GM12878 (cell line): ENCODE data around the gene RBPJL. TPM values are rescaled to one million over a fixed set of nuclear protein-coding genes. Genes with fewer than 3 reads are reported as not detected.

ENCODE experiments used
- ATAC-seq: fragments of 200-7000 bp; cut with Tn5 transposase; 3 replicates; pipeline ENCODE4 v1.9.1; 2020; ENCODE audit warnings: mild to moderate bottlenecking, moderate library complexity
- BruUV-seq: library from RNA; stranded (reverse); fragments of 400-500 nt; replicated peaks from 2 replicates; lab custom pipeline; 2021; lab: Mats Ljungman, UMichigan
- CTCF ChIA-PET: fragments of 300-600 bp; sonication (Branson Sonifier 250); formaldehyde crosslinking; extraction: SDS; loops from one replicate; lab custom pipeline; 2021; ENCODE audit warnings: inconsistent platforms; lab: Yijun Ruan, JAX
- POLR2A ChIA-PET: fragments of 350-600 bp; formaldehyde crosslinking; extraction: SDS; loops from one replicate; lab custom pipeline; 2021; ENCODE audit warnings: inconsistent platforms; lab: Charles Lee
- RAD21 ChIA-PET: fragments of 300-600 bp; sonication (Branson Sonifier 250); formaldehyde crosslinking; loops from one replicate; lab custom pipeline; 2023; ENCODE audit warnings: antibody characterized with exemption; ENCODE audit not compliant: unreplicated experiment; lab: Charles Lee
- SMC1A ChIA-PET: fragments of 300-600 bp; sonication (Branson Sonifier 250); formaldehyde crosslinking; loops from one replicate; lab custom pipeline; 2023; ENCODE audit not compliant: unreplicated experiment, uncharacterized antibody; lab: Charles Lee
- DNase-seq: peaks from one replicate; pipeline ENCODE4 v3.0.0-alpha.2; 2011; ENCODE audit warnings: low read depth, low spot score
- FAIRE-seq: peaks from 3 replicates; lab custom pipeline; 2011; peaks lifted over from hg19 to GRCh38; lab: Jason Lieb, UNC
- H2AFZ ChIP-seq: 2 replicates; pipeline ENCODE4 v1.6.0; 2011; ENCODE audit warnings: low read depth, low read length, control low read depth; ENCODE audit not compliant: control insufficient read depth
- H3K27ac ChIP-seq: 2 replicates; pipeline ENCODE4 v1.5.1; 2011; ENCODE audit warnings: control low read depth; ENCODE audit not compliant: control insufficient read depth, insufficient read depth
- H3K27me3 ChIP-seq, 2 experiments: replicated peaks in 1 of 2; 2 replicates each; pipeline versions ENCODE4 v1.6.0 to v1.6.1; 2011; ENCODE audit warnings: low read length in 1 of 2; ENCODE audit not compliant: control insufficient read depth in 2 of 2, insufficient read depth in 2 of 2
- H3K36me3 ChIP-seq, 2 experiments: 2 replicates each; pipeline ENCODE4 v1.5.1; 2011; ENCODE audit warnings: low read length in 1 of 2; ENCODE audit not compliant: control insufficient read depth in 2 of 2, insufficient read depth in 2 of 2
- H3K4me1 ChIP-seq: 2 replicates; pipeline ENCODE4 v1.6.1; 2011; ENCODE audit warnings: mild to moderate bottlenecking, low read length, moderate library complexity, mixed read lengths; ENCODE audit not compliant: control insufficient read depth, insufficient read depth
- H3K4me2 ChIP-seq: 2 replicates; pipeline ENCODE4 v1.6.0; 2011; ENCODE audit warnings: control low read depth; ENCODE audit not compliant: control insufficient read depth, insufficient read depth
- H3K4me3 ChIP-seq: fragments of 200-600 bp; sonication (generic); 2 replicates; pipeline ENCODE4 v1.5.1; 2016
- H3K79me2 ChIP-seq: 2 replicates; pipeline ENCODE4 v1.6.0; 2011; ENCODE audit warnings: low read length; ENCODE audit not compliant: control insufficient read depth, insufficient read depth
- H3K9ac ChIP-seq: 2 replicates; pipeline ENCODE4 v1.8.0; 2011; ENCODE audit warnings: low read length, control low read depth, mixed read lengths; ENCODE audit not compliant: control insufficient read depth, insufficient read depth
- H3K9me3 ChIP-seq: replicated peaks from 3 replicates; pipeline ENCODE4 v1.5.1; 2011; ENCODE audit warnings: mild to moderate bottlenecking, low read length; ENCODE audit not compliant: control insufficient read depth, insufficient read depth
- H4K20me1 ChIP-seq: 2 replicates; pipeline ENCODE4 v1.6.0; 2011; ENCODE audit not compliant: control insufficient read depth, insufficient read depth
- EGR1 ChIP-seq, 2 experiments: IDR thresholded peaks; 1 replicate in 1 of 2; 2 replicates in 1 of 2; pipeline ENCODE4 v1.6.1; 2011 to 2012; ENCODE audit warnings: low read depth in 2 of 2, low read length in 2 of 2, borderline replicate concordance in 1 of 2, mild to moderate bottlenecking in 1 of 2, moderate library complexity in 1 of 2
- EP300 ChIP-seq, 2 experiments: fragments of 150-350 bp in 1 of 2; IDR thresholded peaks; 2 replicates each; pipeline ENCODE4 v1.6.1; 2011 to 2012; ENCODE audit warnings: low read depth in 2 of 2, low read length in 2 of 2, borderline replicate concordance in 1 of 2, improper control_type of control experiment in 1 of 2, inconsistent platforms in 1 of 2; ENCODE audit not compliant: control insufficient read depth in 1 of 2
- HCFC1 ChIP-seq: fragments of 150-350 bp; IDR thresholded peaks from 2 replicates; pipeline ENCODE4 v1.6.1; 2014; ENCODE audit warnings: low read length
- HDGF ChIP-seq: fragments of 450-650 bp; IDR thresholded peaks from 2 replicates; pipeline ENCODE4 v1.6.1; 2016; ENCODE audit warnings: antibody characterized with exemption
- MEF2B ChIP-seq: fragments of 450-650 bp; IDR thresholded peaks from 2 replicates; pipeline ENCODE4 v1.6.1; 2018; ENCODE audit warnings: mild to moderate bottlenecking, moderate library complexity; ENCODE audit not compliant: partially characterized antibody, poor library complexity, severe bottlenecking
- MTA3 ChIP-seq: IDR thresholded peaks from 2 replicates; pipeline ENCODE4 v1.6.1; 2012; ENCODE audit warnings: low read length, inconsistent platforms, borderline replicate concordance
- MXI1 ChIP-seq: fragments of 150-350 bp; IDR thresholded peaks from 2 replicates; pipeline ENCODE4 v1.6.1; 2011; ENCODE audit warnings: low read depth, mild to moderate bottlenecking, inconsistent platforms, low read length, improper control_type of control experiment
- NFYA ChIP-seq: IDR thresholded peaks from 2 replicates; pipeline ENCODE4 v1.6.1; 2011; ENCODE audit warnings: low read depth, mild to moderate bottlenecking, low read length, improper control_type of control experiment, borderline replicate concordance
- NR2C2 ChIP-seq: IDR thresholded peaks from 2 replicates; pipeline ENCODE4 v1.6.1; 2011; ENCODE audit warnings: borderline replicate concordance, low read depth; ENCODE audit not compliant: control insufficient read depth, insufficient read length
- PML ChIP-seq: IDR thresholded peaks from 2 replicates; pipeline ENCODE4 v1.6.1; 2012; ENCODE audit warnings: low read length, inconsistent platforms
- RAD21 ChIP-seq: IDR thresholded peaks from 2 replicates; pipeline ENCODE4 v1.6.1; 2011; ENCODE audit warnings: mild to moderate bottlenecking, low read depth, low read length, moderate library complexity; ENCODE audit not compliant: insufficient read depth
- SUZ12 ChIP-seq: fragments of 200-600 bp; sonication (generic); IDR thresholded peaks from one replicate; pipeline ENCODE4 v1.6.1; 2018; ENCODE audit warnings: antibody characterized with exemption, mild to moderate bottlenecking; ENCODE audit not compliant: unreplicated experiment
- WRNIP1 ChIP-seq: IDR thresholded peaks from 2 replicates; pipeline ENCODE4 v1.6.1; 2011; ENCODE audit warnings: low read depth, low read length, improper control_type of control experiment, borderline replicate concordance
- ZNF207 ChIP-seq: fragments of 450-650 bp; IDR thresholded peaks from 2 replicates; pipeline ENCODE4 v1.6.1; 2014; ENCODE audit warnings: antibody characterized with exemption, mild to moderate bottlenecking, borderline replicate concordance
- WGBS: methylation state at CpG from one replicate; pipeline ENCODE4 v1.1.6; 2016; ENCODE audit warnings: low lambda C conversion rate; ENCODE audit not compliant: insufficient replicate concordance, insufficient coverage; ENCODE audit errors: missing lambda C conversion rate; 5-methylcytosine and 5-hydroxymethylcytosine counted together
- in situ Hi-C: fragments of 300-500 bp; cut with MboI; formaldehyde crosslinking; loops from 9 replicates; pipeline ENCODE4 v1.14.3; 2018; ENCODE audit warnings: mixed read lengths
- intact Hi-C: fragments of 100-400 bp; cut with micrococcal nuclease; formaldehyde crosslinking; loops from one replicate; pipeline ENCODE4 v1.14.2; 2022; ENCODE audit not compliant: unreplicated experiment
- polyA plus RNA-seq, 11 experiments: library from polyadenylated mRNA; depleted of rRNA in 4 of 11; unstranded in 6 of 11; stranded (reverse) in 5 of 11; fragments of >200 nt; fragmentation: Nextera tagmentation in 4 of 11; fragmentation: Illumina TruSeq in 1 of 11; extraction: Ambion mirVana in 4 of 11; extraction: Trizol in 1 of 11; gene quantifications; 1 replicate in 1 of 11; 2 replicates in 10 of 11; pipeline versions ENCODE4 v1.2.1 to v1.2.3, GENCODE V29; 2011 to 2016; ENCODE audit warnings: inconsistent platforms in 2 of 11, missing spikeins in 2 of 11, low read depth in 1 of 11
- total RNA-seq, 4 experiments: library from RNA; depleted of rRNA in 3 of 4; stranded (reverse); fragments of >200 nt in 3 of 4; fragmentation: Illumina TruSeq in 1 of 4; extraction: Trizol in 1 of 4; gene quantifications; 2 replicates each; pipeline versions ENCODE4 v1.2.1 to v1.2.3, GENCODE V29; 2013 to 2021
- TF ChIP-seq, protein P1 (sequence below): fragments of 450-650 bp; IDR thresholded peaks from 2 replicates; pipeline ENCODE4 v1.6.1; 2017; ENCODE audit warnings: low read depth, mild to moderate bottlenecking, moderate library complexity
- TF ChIP-seq, protein P2 (sequence below): IDR thresholded peaks from 2 replicates; pipeline ENCODE4 v1.6.1; 2012; ENCODE audit warnings: low read depth, low read length, improper control_type of control experiment
- TF ChIP-seq, protein P3 (sequence below): IDR thresholded peaks from 2 replicates; pipeline ENCODE4 v1.6.1; 2011; ENCODE audit warnings: low read depth, low read length, improper control_type of control experiment, borderline replicate concordance
- TF ChIP-seq, protein P4 (sequence below): fragments of 450-650 bp; conservative IDR thresholded peaks from 2 replicates; pipeline ENCODE4 v1.6.1; 2017; ENCODE audit warnings: mild to moderate bottlenecking, moderate library complexity

The RBPJL gene
- total and polyA plus RNA-seq, 10 of the 15 experiments (the other 5 are each of a cell fraction or from before 2014, with no cell fraction given), result 0.18 TPM; not detected in 9

DNA sequence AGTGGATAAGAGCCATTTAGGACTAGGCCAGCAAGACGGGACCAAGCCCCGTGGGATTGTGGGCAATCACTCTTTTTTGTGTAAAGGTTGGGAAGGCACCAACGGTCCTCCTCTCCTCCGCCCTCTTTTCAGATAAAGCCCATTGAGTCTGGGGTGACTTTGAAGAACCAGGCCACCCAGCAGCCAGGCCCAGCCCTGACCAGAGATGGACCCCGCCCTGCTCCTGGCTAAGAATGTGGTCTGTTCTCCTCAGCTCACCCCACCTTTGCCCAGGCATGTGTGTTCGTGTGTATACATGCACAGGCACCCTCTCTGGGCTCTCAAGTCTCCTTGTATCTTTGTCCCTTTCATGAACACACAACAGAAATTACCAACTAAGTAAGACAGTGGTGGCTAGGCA lies 32.4 kb downstream of the RBPJL start (continued):
- TF ChIP-seq, protein P1, sequence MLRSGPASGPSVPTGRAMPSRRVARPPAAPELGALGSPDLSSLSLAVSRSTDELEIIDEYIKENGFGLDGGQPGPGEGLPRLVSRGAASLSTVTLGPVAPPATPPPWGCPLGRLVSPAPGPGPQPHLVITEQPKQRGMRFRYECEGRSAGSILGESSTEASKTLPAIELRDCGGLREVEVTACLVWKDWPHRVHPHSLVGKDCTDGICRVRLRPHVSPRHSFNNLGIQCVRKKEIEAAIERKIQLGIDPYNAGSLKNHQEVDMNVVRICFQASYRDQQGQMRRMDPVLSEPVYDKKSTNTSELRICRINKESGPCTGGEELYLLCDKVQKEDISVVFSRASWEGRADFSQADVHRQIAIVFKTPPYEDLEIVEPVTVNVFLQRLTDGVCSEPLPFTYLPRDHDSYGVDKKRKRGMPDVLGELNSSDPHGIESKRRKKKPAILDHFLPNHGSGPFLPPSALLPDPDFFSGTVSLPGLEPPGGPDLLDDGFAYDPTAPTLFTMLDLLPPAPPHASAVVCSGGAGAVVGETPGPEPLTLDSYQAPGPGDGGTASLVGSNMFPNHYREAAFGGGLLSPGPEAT, result no peak
- TF ChIP-seq MTA3, result no peak
- no peak for TF ChIP-seq PML
- TF ChIP-seq EP300 (IDR thresholded peaks at IDR 0.05; ENCODE audit: borderline replicate concordance in 1 of 2, control insufficient read depth in 1 of 2, low read depth in 2 of 2, low read length in 2 of 2), result no peak
- no peak for TF ChIP-seq MEF2B
- TF ChIP-seq, protein P2, sequence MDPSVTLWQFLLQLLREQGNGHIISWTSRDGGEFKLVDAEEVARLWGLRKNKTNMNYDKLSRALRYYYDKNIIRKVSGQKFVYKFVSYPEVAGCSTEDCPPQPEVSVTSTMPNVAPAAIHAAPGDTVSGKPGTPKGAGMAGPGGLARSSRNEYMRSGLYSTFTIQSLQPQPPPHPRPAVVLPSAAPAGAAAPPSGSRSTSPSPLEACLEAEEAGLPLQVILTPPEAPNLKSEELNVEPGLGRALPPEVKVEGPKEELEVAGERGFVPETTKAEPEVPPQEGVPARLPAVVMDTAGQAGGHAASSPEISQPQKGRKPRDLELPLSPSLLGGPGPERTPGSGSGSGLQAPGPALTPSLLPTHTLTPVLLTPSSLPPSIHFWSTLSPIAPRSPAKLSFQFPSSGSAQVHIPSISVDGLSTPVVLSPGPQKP, result no peak
- no peak for TF ChIP-seq EGR1 (IDR thresholded peaks at IDR 0.05; ENCODE audit: borderline replicate concordance in 1 of 2, low read depth in 2 of 2, low read length in 2 of 2)
- no peak for TF ChIP-seq SUZ12

DNA sequence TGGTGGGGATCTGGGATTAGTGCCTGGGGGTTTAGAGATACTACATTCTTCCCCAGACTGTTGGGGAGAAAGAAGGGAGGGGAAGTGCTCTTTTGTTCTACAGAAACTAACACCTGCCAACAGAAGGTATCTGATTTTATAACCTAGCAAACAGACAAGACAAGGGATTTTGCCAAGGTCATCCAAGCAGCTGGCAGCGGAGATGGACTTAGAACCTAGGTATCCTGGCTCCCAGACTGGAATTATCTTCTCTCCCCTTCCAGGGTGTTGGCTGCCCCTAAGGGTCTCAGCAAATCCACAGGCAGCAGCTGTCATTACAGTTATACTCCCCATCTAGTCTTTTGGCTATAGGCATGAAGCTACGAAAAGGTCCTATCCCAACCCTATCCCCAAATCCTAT lies 33.2 kb downstream of the RBPJL start:
- intact Hi-C loops (no loop called here), in situ Hi-C loops (no loop called here)
- Histone ChIP-seq H3K4me3 (no peak overlapping the region), H4K20me1 (peaks cover 2% of the 10 kb centered on the region; the same call in 1 of the 2 replicates), H3K4me1 (no peaks in the 10 kb centered on the region), H3K27ac (no peak overlapping the region), H3K27me3 (no peaks in the 10 kb centered on the region), H3K36me3 (no peaks in the 10 kb centered on the region), H3K4me2 (no peak overlapping the region), H3K9ac (no peak overlapping the region), H3K79me2 (no peaks in the 10 kb centered on the region), H2AFZ (no peak overlapping the region), H3K9me3 (no peaks in the 10 kb centered on the region)
- no peak for ATAC-seq
- BruUV-seq, result no TSS peak
- 18% methylated on average over 2 of the region's 2 CpGs for WGBS
- ChIA-PET SMC1A (no interaction called here), POLR2A (no interaction called here), CTCF (interaction anchor here (1.2 to 1.5 kb wide), 2 partner anchors 49 to 431 kb away, joined by 3 to 4 read pairs; no protein-coding TSS in a partner anchor), RAD21 (no interaction called here)
- FAIRE-seq, result no peak
- DNase-seq, result no peak
- no peak for TF ChIP-seq HCFC1
- no peak for TF ChIP-seq MTA3
- no peak for TF ChIP-seq RAD21
- TF ChIP-seq, protein P3, sequence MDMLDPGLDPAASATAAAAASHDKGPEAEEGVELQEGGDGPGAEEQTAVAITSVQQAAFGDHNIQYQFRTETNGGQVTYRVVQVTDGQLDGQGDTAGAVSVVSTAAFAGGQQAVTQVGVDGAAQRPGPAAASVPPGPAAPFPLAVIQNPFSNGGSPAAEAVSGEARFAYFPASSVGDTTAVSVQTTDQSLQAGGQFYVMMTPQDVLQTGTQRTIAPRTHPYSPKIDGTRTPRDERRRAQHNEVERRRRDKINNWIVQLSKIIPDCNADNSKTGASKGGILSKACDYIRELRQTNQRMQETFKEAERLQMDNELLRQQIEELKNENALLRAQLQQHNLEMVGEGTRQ, result no peak
- no peak for TF ChIP-seq HDGF
- no peak for TF ChIP-seq NFYA
- no peak for TF ChIP-seq MXI1
- TF ChIP-seq NR2C2, result no peak
- TF ChIP-seq, protein P4, sequence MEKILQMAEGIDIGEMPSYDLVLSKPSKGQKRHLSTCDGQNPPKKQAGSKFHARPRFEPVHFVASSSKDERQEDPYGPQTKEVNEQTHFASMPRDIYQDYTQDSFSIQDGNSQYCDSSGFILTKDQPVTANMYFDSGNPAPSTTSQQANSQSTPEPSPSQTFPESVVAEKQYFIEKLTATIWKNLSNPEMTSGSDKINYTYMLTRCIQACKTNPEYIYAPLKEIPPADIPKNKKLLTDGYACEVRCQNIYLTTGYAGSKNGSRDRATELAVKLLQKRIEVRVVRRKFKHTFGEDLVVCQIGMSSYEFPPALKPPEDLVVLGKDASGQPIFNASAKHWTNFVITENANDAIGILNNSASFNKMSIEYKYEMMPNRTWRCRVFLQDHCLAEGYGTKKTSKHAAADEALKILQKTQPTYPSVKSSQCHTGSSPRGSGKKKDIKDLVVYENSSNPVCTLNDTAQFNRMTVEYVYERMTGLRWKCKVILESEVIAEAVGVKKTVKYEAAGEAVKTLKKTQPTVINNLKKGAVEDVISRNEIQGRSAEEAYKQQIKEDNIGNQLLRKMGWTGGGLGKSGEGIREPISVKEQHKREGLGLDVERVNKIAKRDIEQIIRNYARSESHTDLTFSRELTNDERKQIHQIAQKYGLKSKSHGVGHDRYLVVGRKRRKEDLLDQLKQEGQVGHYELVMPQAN, result no peak
- no peak for TF ChIP-seq ZNF207
- TF ChIP-seq WRNIP1, result no peak
